GM12878 (cell line): Measurements from ENCODE around the gene IKZF1. TPM values are rescaled to one million over a fixed set of nuclear protein-coding genes. Genes with fewer than 3 reads are reported as not detected.

Source experiments
- ATAC-seq: fragments of 200-7000 bp; cut with Tn5 transposase; 3 replicates; pipeline ENCODE4 v1.9.1; 2020; ENCODE audit warnings: mild to moderate bottlenecking, moderate library complexity
- BruUV-seq: library from RNA; stranded (reverse); fragments of 400-500 nt; replicated peaks from 2 replicates; lab custom pipeline; 2021; lab: Mats Ljungman, UMichigan
- CTCF ChIA-PET: fragments of 300-600 bp; sonication (Branson Sonifier 250); formaldehyde crosslinking; extraction: SDS; loops from one replicate; lab custom pipeline; 2021; ENCODE audit warnings: inconsistent platforms; lab: Yijun Ruan, JAX
- POLR2A ChIA-PET: fragments of 350-600 bp; formaldehyde crosslinking; extraction: SDS; loops from one replicate; lab custom pipeline; 2021; ENCODE audit warnings: inconsistent platforms; lab: Charles Lee
- RAD21 ChIA-PET: fragments of 300-600 bp; sonication (Branson Sonifier 250); formaldehyde crosslinking; loops from one replicate; lab custom pipeline; 2023; ENCODE audit warnings: antibody characterized with exemption; ENCODE audit not compliant: unreplicated experiment; lab: Charles Lee
- SMC1A ChIA-PET: fragments of 300-600 bp; sonication (Branson Sonifier 250); formaldehyde crosslinking; loops from one replicate; lab custom pipeline; 2023; ENCODE audit not compliant: unreplicated experiment, uncharacterized antibody; lab: Charles Lee
- DNase-seq: peaks from one replicate; pipeline ENCODE4 v3.0.0-alpha.2; 2011; ENCODE audit warnings: low read depth, low spot score
- FAIRE-seq: peaks from 3 replicates; lab custom pipeline; 2011; peaks lifted over from hg19 to GRCh38; lab: Jason Lieb, UNC
- H2AFZ ChIP-seq: 2 replicates; pipeline ENCODE4 v1.6.0; 2011; ENCODE audit warnings: low read depth, low read length, control low read depth; ENCODE audit not compliant: control insufficient read depth
- H3K27ac ChIP-seq: 2 replicates; pipeline ENCODE4 v1.5.1; 2011; ENCODE audit warnings: control low read depth; ENCODE audit not compliant: control insufficient read depth, insufficient read depth
- H3K27me3 ChIP-seq, 2 experiments: replicated peaks in 1 of 2; 2 replicates each; pipeline versions ENCODE4 v1.6.0 to v1.6.1; 2011; ENCODE audit warnings: low read length in 1 of 2; ENCODE audit not compliant: control insufficient read depth in 2 of 2, insufficient read depth in 2 of 2
- H3K36me3 ChIP-seq, 2 experiments: 2 replicates each; pipeline ENCODE4 v1.5.1; 2011; ENCODE audit warnings: low read length in 1 of 2; ENCODE audit not compliant: control insufficient read depth in 2 of 2, insufficient read depth in 2 of 2
- H3K4me1 ChIP-seq: 2 replicates; pipeline ENCODE4 v1.6.1; 2011; ENCODE audit warnings: mild to moderate bottlenecking, low read length, moderate library complexity, mixed read lengths; ENCODE audit not compliant: control insufficient read depth, insufficient read depth
- H3K4me2 ChIP-seq: 2 replicates; pipeline ENCODE4 v1.6.0; 2011; ENCODE audit warnings: control low read depth; ENCODE audit not compliant: control insufficient read depth, insufficient read depth
- H3K4me3 ChIP-seq: fragments of 200-600 bp; sonication (generic); 2 replicates; pipeline ENCODE4 v1.5.1; 2016
- H3K79me2 ChIP-seq: 2 replicates; pipeline ENCODE4 v1.6.0; 2011; ENCODE audit warnings: low read length; ENCODE audit not compliant: control insufficient read depth, insufficient read depth
- H3K9ac ChIP-seq: 2 replicates; pipeline ENCODE4 v1.8.0; 2011; ENCODE audit warnings: low read length, control low read depth, mixed read lengths; ENCODE audit not compliant: control insufficient read depth, insufficient read depth
- H3K9me3 ChIP-seq: replicated peaks from 3 replicates; pipeline ENCODE4 v1.5.1; 2011; ENCODE audit warnings: mild to moderate bottlenecking, low read length; ENCODE audit not compliant: control insufficient read depth, insufficient read depth
- H4K20me1 ChIP-seq: 2 replicates; pipeline ENCODE4 v1.6.0; 2011; ENCODE audit not compliant: control insufficient read depth, insufficient read depth
- CBX3 ChIP-seq: fragments of 200-600 bp; sonication (generic); IDR thresholded peaks from 2 replicates; pipeline ENCODE4 v1.6.1; 2016; ENCODE audit warnings: low read depth, borderline replicate concordance
- CEBPB ChIP-seq, 2 experiments: fragments of 150-350 bp in 1 of 2; IDR thresholded peaks; 2 replicates each; pipeline ENCODE4 v1.6.1; 2012 to 2014; ENCODE audit warnings: low read depth in 2 of 2, low read length in 2 of 2, borderline replicate concordance in 1 of 2, inconsistent platforms in 1 of 2
- CHD2 ChIP-seq: IDR thresholded peaks from 2 replicates; pipeline ENCODE4 v1.6.1; 2011; ENCODE audit warnings: low read depth, low read length, improper control_type of control experiment, borderline replicate concordance
- EGR1 ChIP-seq, 2 experiments: IDR thresholded peaks; 1 replicate in 1 of 2; 2 replicates in 1 of 2; pipeline ENCODE4 v1.6.1; 2011 to 2012; ENCODE audit warnings: low read depth in 2 of 2, low read length in 2 of 2, borderline replicate concordance in 1 of 2, mild to moderate bottlenecking in 1 of 2, moderate library complexity in 1 of 2
- ESRRA ChIP-seq: IDR thresholded peaks from 2 replicates; pipeline ENCODE4 v1.6.1; 2012; ENCODE audit warnings: mild to moderate bottlenecking, low read length, improper control_type of control experiment
- HDAC2 ChIP-seq: fragments of 200-600 bp; sonication (generic); IDR thresholded peaks from 2 replicates; pipeline ENCODE4 v1.6.1; 2017
- IKZF1 ChIP-seq: fragments of 450-650 bp; conservative IDR thresholded peaks from 2 replicates; pipeline ENCODE4 v1.6.1; 2017; ENCODE audit warnings: antibody characterized with exemption, mild to moderate bottlenecking
- JUND ChIP-seq: IDR thresholded peaks from 2 replicates; pipeline ENCODE4 v1.6.1; 2012; ENCODE audit warnings: low read depth, mild to moderate bottlenecking, low read length, improper control_type of control experiment, moderate library complexity
- KAT2A ChIP-seq: conservative IDR thresholded peaks from 2 replicates; pipeline ENCODE4 v1.6.1; 2011; ENCODE audit warnings: low read depth, low read length; ENCODE audit not compliant: control insufficient read depth
- MEF2A ChIP-seq: IDR thresholded peaks from 2 replicates; pipeline ENCODE4 v1.6.1; 2011; ENCODE audit warnings: low read depth, mild to moderate bottlenecking, low read length, moderate library complexity; ENCODE audit not compliant: insufficient read depth
- MEF2B ChIP-seq: fragments of 450-650 bp; IDR thresholded peaks from 2 replicates; pipeline ENCODE4 v1.6.1; 2018; ENCODE audit warnings: mild to moderate bottlenecking, moderate library complexity; ENCODE audit not compliant: partially characterized antibody, poor library complexity, severe bottlenecking
- NBN ChIP-seq: fragments of 450-650 bp; IDR thresholded peaks from 2 replicates; pipeline ENCODE4 v1.6.1; 2016
- NFYB ChIP-seq: IDR thresholded peaks from 2 replicates; pipeline ENCODE4 v1.6.1; 2011; ENCODE audit warnings: low read depth, mild to moderate bottlenecking, low read length, improper control_type of control experiment, moderate library complexity; ENCODE audit not compliant: insufficient read depth
- POLR2A ChIP-seq: IDR thresholded peaks from 2 replicates; pipeline ENCODE4 v1.6.1; 2011; ENCODE audit warnings: low read depth, mild to moderate bottlenecking, low read length
- RUNX3 ChIP-seq: IDR thresholded peaks from 2 replicates; pipeline ENCODE4 v1.6.1; 2012; ENCODE audit warnings: low read length, inconsistent platforms
- SMAD5 ChIP-seq: IDR thresholded peaks from 2 replicates; pipeline ENCODE4 v1.6.1; 2016; ENCODE audit warnings: antibody characterized with exemption, low read depth
- SMARCA5 ChIP-seq: fragments of 450-650 bp; IDR thresholded peaks from 2 replicates; pipeline ENCODE4 v1.6.1; 2017; ENCODE audit warnings: mild to moderate bottlenecking
- SPI1 ChIP-seq: IDR thresholded peaks from 2 replicates; pipeline ENCODE4 v1.6.1; 2011; ENCODE audit warnings: low read depth, mild to moderate bottlenecking, low read length, moderate library complexity, borderline replicate concordance; ENCODE audit not compliant: insufficient read depth
- ZNF207 ChIP-seq: fragments of 450-650 bp; IDR thresholded peaks from 2 replicates; pipeline ENCODE4 v1.6.1; 2014; ENCODE audit warnings: antibody characterized with exemption, mild to moderate bottlenecking, borderline replicate concordance
- ZNF274 ChIP-seq: IDR thresholded peaks from one replicate; pipeline ENCODE4 v1.8.0; 2011; ENCODE audit not compliant: insufficient read length, insufficient read depth
- WGBS: methylation state at CpG from one replicate; pipeline ENCODE4 v1.1.6; 2016; ENCODE audit warnings: low lambda C conversion rate; ENCODE audit not compliant: insufficient replicate concordance, insufficient coverage; ENCODE audit errors: missing lambda C conversion rate; 5-methylcytosine and 5-hydroxymethylcytosine counted together
- in situ Hi-C: fragments of 300-500 bp; cut with MboI; formaldehyde crosslinking; loops from 9 replicates; pipeline ENCODE4 v1.14.3; 2018; ENCODE audit warnings: mixed read lengths
- intact Hi-C: fragments of 100-400 bp; cut with micrococcal nuclease; formaldehyde crosslinking; loops from one replicate; pipeline ENCODE4 v1.14.2; 2022; ENCODE audit not compliant: unreplicated experiment
- polyA plus RNA-seq, 11 experiments: library from polyadenylated mRNA; depleted of rRNA in 4 of 11; unstranded in 6 of 11; stranded (reverse) in 5 of 11; fragments of >200 nt; fragmentation: Nextera tagmentation in 4 of 11; fragmentation: Illumina TruSeq in 1 of 11; extraction: Ambion mirVana in 4 of 11; extraction: Trizol in 1 of 11; gene quantifications; 1 replicate in 1 of 11; 2 replicates in 10 of 11; pipeline versions ENCODE4 v1.2.1 to v1.2.3, GENCODE V29; 2011 to 2016; ENCODE audit warnings: inconsistent platforms in 2 of 11, missing spikeins in 2 of 11, low read depth in 1 of 11
- total RNA-seq, 4 experiments: library from RNA; depleted of rRNA in 3 of 4; stranded (reverse); fragments of >200 nt in 3 of 4; fragmentation: Illumina TruSeq in 1 of 4; extraction: Trizol in 1 of 4; gene quantifications; 2 replicates each; pipeline versions ENCODE4 v1.2.1 to v1.2.3, GENCODE V29; 2013 to 2021
- TF ChIP-seq, protein P1 (sequence below): fragments of 450-650 bp; IDR thresholded peaks from 2 replicates; pipeline ENCODE4 v1.6.1; 2014; ENCODE audit warnings: mild to moderate bottlenecking
- TF ChIP-seq, protein P2 (sequence below): fragments of 450-650 bp; IDR thresholded peaks from 2 replicates; pipeline ENCODE4 v1.6.1; 2017; ENCODE audit warnings: borderline replicate concordance
- TF ChIP-seq, protein P3 (sequence below): fragments of 450-650 bp; IDR thresholded peaks from 2 replicates; pipeline ENCODE4 v1.6.1; 2016; ENCODE audit warnings: mild to moderate bottlenecking

IKZF1 gene
- total and polyA plus RNA-seq, 10 of the 15 experiments (the other 5 are each of a cell fraction or from before 2014, with no cell fraction given), result 27.2 to 125 (median 71.6) TPM

DNA sequence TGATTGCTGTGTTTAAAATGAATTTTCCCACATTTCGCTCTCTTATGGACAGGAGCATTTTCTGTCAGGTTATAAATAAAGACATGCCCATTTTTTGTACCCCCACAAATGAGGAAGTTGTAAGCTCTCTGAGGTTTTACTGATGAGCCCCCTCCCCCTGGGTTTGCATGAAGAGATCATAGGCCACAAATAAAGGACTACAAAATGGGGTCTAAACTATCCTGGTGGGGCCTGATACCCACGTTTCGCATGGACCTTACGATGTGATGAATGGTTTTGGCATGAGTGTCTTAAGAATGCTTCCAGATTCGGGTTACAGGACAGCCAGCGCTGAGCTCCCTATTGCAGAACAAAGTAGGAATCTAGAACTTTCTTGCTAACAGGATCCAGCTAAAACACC is 5.8 kb downstream of the IKZF1 start:
- no peaks in the 10 kb centered on the region for H3K9me3 ChIP-seq
- peak overlapping the region; percentile 50 for H3K9ac ChIP-seq
- in situ Hi-C loops (no loop called here), intact Hi-C loops (no loop called here)
- CTCF ChIA-PET, result interaction anchor here (0.8 to 14.5 kb wide), 19 partner anchors 9 to 167 kb away, joined by 3 to 250 read pairs (median 7); no protein-coding TSS in a partner anchor
- 1% methylated on average over 6 of the region's 6 CpGs for WGBS
- BruUV-seq, result no TSS peak
- SMC1A ChIA-PET, result interaction anchor here (0.8 to 12.9 kb wide), 19 partner anchors 13 to 168 kb away, joined by 3 to 356 read pairs (median 25); no protein-coding TSS in a partner anchor
- no peak overlapping the region for H2AFZ ChIP-seq
- peak overlapping the region; percentile 67 for H3K27ac ChIP-seq
- H3K4me3 ChIP-seq, result peak overlapping the region; percentile 71
- no peaks in the 10 kb centered on the region for H3K27me3 ChIP-seq
- H4K20me1 ChIP-seq, result no peaks in the 10 kb centered on the region
- RAD21 ChIA-PET, result interaction anchor here (0.6 to 13.0 kb wide), 19 partner anchors 9 to 167 kb away, joined by 3 to 293 read pairs (median 14); no protein-coding TSS in a partner anchor
- POLR2A ChIA-PET, result interaction anchor here (0.6 to 12.6 kb wide), 9 partner anchors 9 to 165 kb away, joined by 3 to 165 read pairs (median 5); no protein-coding TSS in a partner anchor
- DNase-seq, result no peak
- ATAC-seq, result no peak
- H3K4me2 ChIP-seq, result peak overlapping the region; percentile 71
- H3K79me2 ChIP-seq, result peaks cover 97% of the 10 kb centered on the region
- no peak for FAIRE-seq
- H3K4me1 ChIP-seq, result peaks cover 29% of the 10 kb centered on the region
- no peaks in the 10 kb centered on the region for H3K36me3 ChIP-seq
- TF ChIP-seq CBX3 (no peak), MEF2B (no peak), SMARCA5 (0 out of 2 replicates have a peak, but pooled peaks have one; percentile 16), HDAC2 (no peak), MEF2A (no peak), ZNF274 (no peak), NBN (no peak), SPI1 (0 out of 2 replicates have a peak, but pooled peaks have one; percentile 22), EGR1 (IDR thresholded peaks at IDR 0.05; ENCODE audit: borderline replicate concordance in 1 of 2, low read depth in 2 of 2, low read length in 2 of 2) (no peak), JUND (no peak), NFYB (no peak), CEBPB (IDR thresholded peaks at IDR 0.05; ENCODE audit: borderline replicate concordance in 1 of 2, low read depth in 2 of 2, low read length in 2 of 2) (no peak), ZNF207 (no peak), RUNX3 (peak; percentile 55), POLR2A (0 out of 2 replicates have a peak, but pooled peaks have one; percentile 23), ESRRA (no peak), SMAD5 (peak; percentile 40; the same call in 1 of the 2 replicates), KAT2A (no peak), CHD2 (no peak), IKZF1 (no peak; the same call in 1 of the 2 replicates)
- TF ChIP-seq, protein P1, sequence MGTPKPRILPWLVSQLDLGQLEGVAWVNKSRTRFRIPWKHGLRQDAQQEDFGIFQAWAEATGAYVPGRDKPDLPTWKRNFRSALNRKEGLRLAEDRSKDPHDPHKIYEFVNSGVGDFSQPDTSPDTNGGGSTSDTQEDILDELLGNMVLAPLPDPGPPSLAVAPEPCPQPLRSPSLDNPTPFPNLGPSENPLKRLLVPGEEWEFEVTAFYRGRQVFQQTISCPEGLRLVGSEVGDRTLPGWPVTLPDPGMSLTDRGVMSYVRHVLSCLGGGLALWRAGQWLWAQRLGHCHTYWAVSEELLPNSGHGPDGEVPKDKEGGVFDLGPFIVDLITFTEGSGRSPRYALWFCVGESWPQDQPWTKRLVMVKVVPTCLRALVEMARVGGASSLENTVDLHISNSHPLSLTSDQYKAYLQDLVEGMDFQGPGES, result no peak
- TF ChIP-seq, protein P2, sequence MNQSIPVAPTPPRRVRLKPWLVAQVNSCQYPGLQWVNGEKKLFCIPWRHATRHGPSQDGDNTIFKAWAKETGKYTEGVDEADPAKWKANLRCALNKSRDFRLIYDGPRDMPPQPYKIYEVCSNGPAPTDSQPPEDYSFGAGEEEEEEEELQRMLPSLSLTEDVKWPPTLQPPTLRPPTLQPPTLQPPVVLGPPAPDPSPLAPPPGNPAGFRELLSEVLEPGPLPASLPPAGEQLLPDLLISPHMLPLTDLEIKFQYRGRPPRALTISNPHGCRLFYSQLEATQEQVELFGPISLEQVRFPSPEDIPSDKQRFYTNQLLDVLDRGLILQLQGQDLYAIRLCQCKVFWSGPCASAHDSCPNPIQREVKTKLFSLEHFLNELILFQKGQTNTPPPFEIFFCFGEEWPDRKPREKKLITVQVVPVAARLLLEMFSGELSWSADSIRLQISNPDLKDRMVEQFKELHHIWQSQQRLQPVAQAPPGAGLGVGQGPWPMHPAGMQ, result no peak
- TF ChIP-seq, protein P3, sequence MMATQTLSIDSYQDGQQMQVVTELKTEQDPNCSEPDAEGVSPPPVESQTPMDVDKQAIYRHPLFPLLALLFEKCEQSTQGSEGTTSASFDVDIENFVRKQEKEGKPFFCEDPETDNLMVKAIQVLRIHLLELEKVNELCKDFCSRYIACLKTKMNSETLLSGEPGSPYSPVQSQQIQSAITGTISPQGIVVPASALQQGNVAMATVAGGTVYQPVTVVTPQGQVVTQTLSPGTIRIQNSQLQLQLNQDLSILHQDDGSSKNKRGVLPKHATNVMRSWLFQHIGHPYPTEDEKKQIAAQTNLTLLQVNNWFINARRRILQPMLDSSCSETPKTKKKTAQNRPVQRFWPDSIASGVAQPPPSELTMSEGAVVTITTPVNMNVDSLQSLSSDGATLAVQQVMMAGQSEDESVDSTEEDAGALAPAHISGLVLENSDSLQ, result no peak
